Kidney (tissue), 14 donors: ENCODE measurements around the gene DMBX1. TPM values are rescaled to one million over a fixed set of nuclear protein-coding genes. Genes with fewer than 3 reads are reported as not detected.

Experiments used
- DNase-seq, 5 donors: peaks; one replicate each; pipeline ENCODE4 v3.0.0-alpha.2; 2013 to 2020
- FAIRE-seq: peaks from 2 replicates; lab custom pipeline; 2012; peaks lifted over from hg19 to GRCh38; lab: Jason Lieb, UNC
- H3K27ac ChIP-seq, 2 donors: one replicate each; pipeline ENCODE4 v1.7.0; 2013; ENCODE audit warnings: low read depth in 2 of 2, low read length in 2 of 2, inconsistent platforms in 1 of 2
- H3K27me3 ChIP-seq: one replicate; pipeline ENCODE4 v1.7.1; 2013; ENCODE audit warnings: low read length, inconsistent platforms; ENCODE audit not compliant: control insufficient read depth, insufficient read depth
- H3K36me3 ChIP-seq, 3 donors: one replicate each; pipeline versions ENCODE4 v1.7.0 to v1.7.1; 2013; ENCODE audit warnings: low read length in 3 of 3, control low read depth in 1 of 3, inconsistent platforms in 1 of 3; ENCODE audit not compliant: insufficient read depth in 3 of 3, control insufficient read depth in 2 of 3
- H3K4me1 ChIP-seq, 3 donors: one replicate each; pipeline versions ENCODE4 v1.7.0 to v1.7.1; 2013; ENCODE audit warnings: low read length in 3 of 3, inconsistent platforms in 1 of 3, low read depth in 1 of 3; ENCODE audit not compliant: control insufficient read depth in 2 of 3, insufficient read depth in 2 of 3
- H3K4me3 ChIP-seq, 3 donors: one replicate each; pipeline versions ENCODE4 v1.7.0 to v1.8.1; 2013; ENCODE audit warnings: low read length in 3 of 3, control low read depth in 1 of 3, inconsistent platforms in 1 of 3
- H3K9ac ChIP-seq, 3 donors: one replicate each; pipeline versions ENCODE4 v1.7.0 to v1.7.1; 2013; ENCODE audit warnings: low read length in 3 of 3, control low read depth in 1 of 3, inconsistent platforms in 1 of 3
- H3K9me3 ChIP-seq, 3 donors: one replicate each; pipeline versions ENCODE4 v1.7.0 to v1.7.1; 2013; ENCODE audit warnings: low read length in 3 of 3, control low read depth in 1 of 3, inconsistent platforms in 1 of 3; ENCODE audit not compliant: control insufficient read depth in 2 of 3, insufficient read depth in 1 of 3
- intact Hi-C: fragments of 100-400 bp; cut with DNase I; formaldehyde crosslinking; loops from one replicate; pipeline ENCODE4 v1.11.1; 2022
- polyA plus RNA-seq: library from polyadenylated mRNA; stranded (reverse); fragments of 350-450 nt; fragmentation: Illumina TruSeq; extraction: RNeasy Lipid Tissue Mini Kit (QIAGEN cat#74804); gene quantifications from one replicate; pipeline ENCODE4 v1.2.3, GENCODE V29; 2014; ENCODE audit warnings: low read depth, low replicate concordance; ENCODE audit not compliant: insufficient read depth
- total RNA-seq: library from RNA; stranded (reverse); fragmentation: NEBNext Ultra II Directional; extraction: Animal tissue kit (Norgen Biotek cat#: 25700); gene quantifications from one replicate; pipeline ENCODE4 v1.2.1, GENCODE V29; 2021
- TF ChIP-seq, protein P1 (sequence below): IDR thresholded peaks from 3 replicates; pipeline ENCODE4 v1.5.1; 2012; ENCODE audit warnings: mild to moderate bottlenecking, moderate library complexity, borderline replicate concordance; ENCODE audit not compliant: insufficient read depth; ENCODE audit errors: extremely low read depth
- donor health status: control.
- donor health status: control.
- donor health status: control.
- donor health status: control.
- donor health status: control.
- donor health status: DM: yes; HTN: yes; CAD: no.
- donor health status: Normal renal cell carcinoma (clear cell type).

The DMBX1 gene
- total and polyA plus RNA-seq, 2 donors from 2014 or later: not detected

DNA sequence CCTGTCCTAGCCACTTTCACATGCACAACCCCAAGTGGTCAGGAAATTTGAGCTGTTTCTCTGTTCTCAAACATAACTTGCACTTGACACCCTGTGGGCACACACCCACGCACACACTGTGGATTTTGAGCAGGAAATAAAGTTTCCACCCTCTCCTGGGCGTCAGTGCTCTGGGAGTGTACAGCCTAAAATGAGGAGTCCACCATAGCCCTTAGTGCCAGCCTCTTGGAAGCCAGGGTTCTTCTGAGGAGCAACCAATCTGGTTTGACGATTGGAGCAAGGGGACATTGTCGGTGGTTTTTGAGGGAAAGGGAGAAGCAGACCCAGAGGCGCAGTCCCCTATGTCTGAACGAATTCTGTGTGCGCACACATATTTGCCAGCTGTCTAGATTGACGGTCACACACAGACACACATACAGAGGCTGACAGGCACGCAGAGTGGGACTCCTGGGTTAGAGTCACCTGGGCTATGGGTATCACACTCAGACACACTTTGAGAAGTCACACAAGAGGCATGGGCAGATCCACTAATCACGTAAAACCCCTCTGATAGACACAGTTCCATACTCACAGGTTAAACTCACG is 2.7 kb downstream of the DMBX1 start:
- Histone ChIP-seq H3K4me1 (peaks cover 0 to 9% (median 0%) of the 10 kb centered on the region in 3 donors), H3K27me3 (peaks cover 71% of the 10 kb centered on the region), H3K27ac (no peak overlapping the region), H3K4me3 (no peak overlapping the region), H3K36me3 (no peaks in the 10 kb centered on the region), H3K9me3 (no peaks in the 10 kb centered on the region), H3K9ac (no peak overlapping the region)
- DNase-seq (peak in 1 of 5 donors; percentile 33), FAIRE-seq (no peak)
- TF ChIP-seq, protein P1, sequence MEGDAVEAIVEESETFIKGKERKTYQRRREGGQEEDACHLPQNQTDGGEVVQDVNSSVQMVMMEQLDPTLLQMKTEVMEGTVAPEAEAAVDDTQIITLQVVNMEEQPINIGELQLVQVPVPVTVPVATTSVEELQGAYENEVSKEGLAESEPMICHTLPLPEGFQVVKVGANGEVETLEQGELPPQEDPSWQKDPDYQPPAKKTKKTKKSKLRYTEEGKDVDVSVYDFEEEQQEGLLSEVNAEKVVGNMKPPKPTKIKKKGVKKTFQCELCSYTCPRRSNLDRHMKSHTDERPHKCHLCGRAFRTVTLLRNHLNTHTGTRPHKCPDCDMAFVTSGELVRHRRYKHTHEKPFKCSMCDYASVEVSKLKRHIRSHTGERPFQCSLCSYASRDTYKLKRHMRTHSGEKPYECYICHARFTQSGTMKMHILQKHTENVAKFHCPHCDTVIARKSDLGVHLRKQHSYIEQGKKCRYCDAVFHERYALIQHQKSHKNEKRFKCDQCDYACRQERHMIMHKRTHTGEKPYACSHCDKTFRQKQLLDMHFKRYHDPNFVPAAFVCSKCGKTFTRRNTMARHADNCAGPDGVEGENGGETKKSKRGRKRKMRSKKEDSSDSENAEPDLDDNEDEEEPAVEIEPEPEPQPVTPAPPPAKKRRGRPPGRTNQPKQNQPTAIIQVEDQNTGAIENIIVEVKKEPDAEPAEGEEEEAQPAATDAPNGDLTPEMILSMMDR: no peak
- intact Hi-C loops: no loop called here

DNA sequence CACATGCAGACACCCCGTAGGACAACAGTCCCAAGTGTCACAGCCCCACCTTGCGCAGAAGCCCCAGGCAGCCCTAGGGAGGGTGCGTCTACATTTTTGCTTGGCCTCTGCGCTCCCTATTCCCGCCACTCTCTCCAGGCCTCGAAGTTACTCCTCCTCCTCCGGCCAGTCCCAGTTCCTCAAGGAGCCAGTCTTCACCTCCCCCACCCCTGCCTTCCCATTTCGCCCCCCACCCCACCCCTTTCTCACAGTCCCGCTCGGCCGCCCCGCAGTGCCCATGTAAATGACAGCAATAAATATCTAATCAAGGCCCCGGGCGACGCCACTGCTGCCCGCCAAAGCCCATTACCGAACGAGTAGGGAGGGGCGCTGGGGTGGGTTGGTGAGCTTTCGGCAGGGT is 3.2 kb downstream of the DMBX1 start:
- Histone ChIP-seq H3K9ac (no peak overlapping the region), H3K27me3 (peaks cover 65% of the 10 kb centered on the region), H3K4me1 (peaks cover 0 to 9% (median 0%) of the 10 kb centered on the region in 3 donors), H3K4me3 (no peak overlapping the region), H3K27ac (no peak overlapping the region), H3K36me3 (no peaks in the 10 kb centered on the region), H3K9me3 (no peaks in the 10 kb centered on the region)
- FAIRE-seq: no peak
- DNase-seq: peak in 3 of 5 donors; percentile 30 to 56 (median 51)
- intact Hi-C loops: no loop called here
- TF ChIP-seq, protein P1: no peak

DNA sequence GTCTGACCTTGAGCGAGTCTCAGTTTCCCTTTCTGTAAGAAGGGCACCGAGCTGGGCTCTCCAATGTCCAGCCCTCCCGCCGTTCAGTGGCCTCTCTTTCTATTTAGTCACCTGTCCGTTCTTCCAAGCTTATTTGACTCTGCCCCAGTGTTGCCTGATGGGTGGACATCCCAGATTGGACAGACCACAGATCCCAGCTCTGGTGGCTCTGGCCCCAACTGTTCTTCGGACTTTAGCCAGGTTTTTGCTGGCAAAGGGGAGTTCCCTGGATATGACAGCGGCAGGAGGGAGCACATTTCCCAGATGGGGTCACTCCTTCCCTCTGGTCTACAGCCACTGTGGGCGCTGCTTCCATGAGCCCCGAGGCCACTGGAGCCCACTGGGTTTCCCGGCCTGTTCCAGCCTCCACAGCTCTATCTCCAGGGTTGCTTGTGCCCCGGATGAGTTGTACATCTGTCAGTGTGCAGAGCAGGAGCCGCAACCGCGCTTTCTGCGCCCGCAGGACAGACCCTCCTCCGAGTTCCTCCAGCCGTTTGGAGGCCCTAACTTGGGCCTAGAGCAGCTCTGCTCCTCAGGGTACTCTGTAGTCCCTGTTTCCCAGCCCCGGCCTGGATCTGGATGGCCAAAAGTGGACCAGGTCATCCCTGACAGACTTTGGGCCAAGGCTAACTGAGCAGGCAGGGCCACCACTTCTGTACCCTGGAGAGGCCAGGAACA is 3.8 kb downstream of the DMBX1 start:
- Histone ChIP-seq H3K36me3 (no peaks in the 10 kb centered on the region), H3K4me3 (no peak overlapping the region), H3K27ac (no peak overlapping the region), H3K9me3 (no peaks in the 10 kb centered on the region), H3K27me3 (peaks cover 62% of the 10 kb centered on the region), H3K9ac (no peak overlapping the region), H3K4me1 (peaks cover 0 to 9% (median 0%) of the 10 kb centered on the region in 3 donors)
- no peak for FAIRE-seq
- intact Hi-C loops: no loop called here
- peak in 1 of 5 donors; percentile 46 for DNase-seq
- TF ChIP-seq, protein P1: no peak
